Astrocyte (in vitro differentiated cells and primary cell): ENCODE measurements around the gene ZCWPW1. TPM values are rescaled to one million over a fixed set of nuclear protein-coding genes. Genes with fewer than 3 reads are reported as not detected.
A peak's percentile ranks its signal among the peaks of the same experiment; 100 is the strongest.
"Not testable (repeated sequence)": the region's sequence is repeated elsewhere in the genome, so short reads cannot be mapped to it uniquely, and the experiment has no call there.

ENCODE experiments used
- DNase-seq: peaks from one replicate; pipeline ENCODE4 v3.0.0-alpha.2; 2010; ENCODE audit warnings: low read depth
- FAIRE-seq: peaks from 2 replicates; lab custom pipeline; 2011; peaks lifted over from hg19 to GRCh38; lab: Jason Lieb, UNC
- H2AFZ ChIP-seq: 2 replicates; pipeline ENCODE4 v1.6.0; 2012; ENCODE audit warnings: low read depth, low read length, inconsistent platforms
- H3K27ac ChIP-seq: 2 replicates; pipeline ENCODE4 v1.5.1; 2011; ENCODE audit warnings: low read depth, low read length, inconsistent platforms
- H3K27me3 ChIP-seq: 2 replicates; pipeline ENCODE4 v1.6.0; 2011; ENCODE audit warnings: low read length, inconsistent platforms; ENCODE audit not compliant: insufficient read depth
- H3K36me3 ChIP-seq: 2 replicates; pipeline ENCODE4 v1.5.1; 2011; ENCODE audit warnings: low read length, inconsistent platforms; ENCODE audit not compliant: insufficient read depth
- H3K4me1 ChIP-seq: 2 replicates; pipeline ENCODE4 v1.5.1; 2011; ENCODE audit warnings: low read length, inconsistent platforms; ENCODE audit not compliant: insufficient read depth
- H3K4me2 ChIP-seq: 2 replicates; pipeline ENCODE4 v1.6.0; 2012; ENCODE audit warnings: low read length, inconsistent platforms
- H3K4me3 ChIP-seq: 2 replicates; pipeline ENCODE4 v1.5.1; 2011; ENCODE audit warnings: low read depth, mild to moderate bottlenecking, low read length, inconsistent platforms; ENCODE audit not compliant: insufficient read depth
- H3K79me2 ChIP-seq: 2 replicates; pipeline ENCODE4 v1.6.0; 2012; ENCODE audit warnings: mild to moderate bottlenecking, low read length, inconsistent platforms; ENCODE audit not compliant: insufficient read depth
- H3K9ac ChIP-seq: 2 replicates; pipeline ENCODE4 v1.6.0; 2012; ENCODE audit warnings: mild to moderate bottlenecking, low read length, inconsistent platforms
- H3K9me3 ChIP-seq: 2 replicates; pipeline ENCODE4 v1.5.1; 2012; ENCODE audit warnings: low read depth, mild to moderate bottlenecking, low read length, inconsistent platforms; ENCODE audit not compliant: insufficient read depth
- H4K20me1 ChIP-seq: 2 replicates; pipeline ENCODE4 v1.6.0; 2012; ENCODE audit warnings: low read length, inconsistent platforms; ENCODE audit not compliant: insufficient read depth
- H3K27ac Mint-ChIP-seq: one replicate; pipeline ENCODE4 v1.8.0; 2021; ENCODE audit warnings: mild to moderate bottlenecking, mixed read lengths; ENCODE audit not compliant: unreplicated experiment
- H3K27me3 Mint-ChIP-seq: one replicate; pipeline ENCODE4 v1.8.0; 2021; ENCODE audit warnings: low read depth, mixed read lengths; ENCODE audit not compliant: unreplicated experiment
- H3K36me3 Mint-ChIP-seq: one replicate; pipeline ENCODE4 v1.8.0; 2021; ENCODE audit warnings: low read depth, mixed read lengths; ENCODE audit not compliant: unreplicated experiment
- H3K4me1 Mint-ChIP-seq: one replicate; pipeline ENCODE4 v1.8.0; 2021; ENCODE audit warnings: low read depth, mixed read lengths; ENCODE audit not compliant: unreplicated experiment
- H3K4me3 Mint-ChIP-seq: one replicate; pipeline ENCODE4 v1.8.0; 2021; ENCODE audit warnings: mild to moderate bottlenecking, moderate library complexity, mixed read lengths; ENCODE audit not compliant: unreplicated experiment
- H3K9me3 Mint-ChIP-seq: one replicate; pipeline ENCODE4 v1.8.0; 2021; ENCODE audit warnings: mild to moderate bottlenecking, mixed read lengths; ENCODE audit not compliant: unreplicated experiment
- CTCF ChIP-seq: IDR thresholded peaks from 2 replicates; pipeline ENCODE4 v1.5.1; 2011; ENCODE audit warnings: low read depth, mild to moderate bottlenecking, inconsistent platforms, low read length, moderate library complexity; ENCODE audit not compliant: insufficient read depth
- EZH2 ChIP-seq: IDR thresholded peaks from 2 replicates; pipeline ENCODE4 v1.6.1; 2012; ENCODE audit warnings: mild to moderate bottlenecking, low read length, inconsistent platforms; ENCODE audit not compliant: insufficient read depth
- total RNA-seq: library from RNA; stranded (reverse); gene quantifications from 2 replicates; pipeline ENCODE4 v1.2.1, GENCODE V29; 2021

Gene ZCWPW1
- total RNA-seq, 1 donor from 2014 or later: 2.6 TPM

GRCh38 chr7:100443096-100443840 is 14.8 kb upstream of the ZCWPW1 start:
- H3K27ac ChIP-seq: no peak overlapping the region
- no peak for DNase-seq
- peaks cover 10% of the 10 kb centered on the region for H3K4me1 Mint-ChIP-seq
- TF ChIP-seq CTCF: no peak
- TF ChIP-seq EZH2: no peak
- no peak overlapping the region for H3K4me3 ChIP-seq
- no peak for FAIRE-seq
- peaks cover 17% of the 10 kb centered on the region for H3K4me1 ChIP-seq
- H3K27me3 Mint-ChIP-seq: no peaks in the 10 kb centered on the region
- H3K4me2 ChIP-seq: no peak overlapping the region
- peak overlapping the region; percentile 34 for H3K27ac Mint-ChIP-seq
- H3K36me3 ChIP-seq: no peaks in the 10 kb centered on the region
- H3K4me3 Mint-ChIP-seq: no peak overlapping the region
- no peaks in the 10 kb centered on the region for H3K9me3 ChIP-seq
- no peaks in the 10 kb centered on the region for H3K36me3 Mint-ChIP-seq
- H3K9ac ChIP-seq: no peak overlapping the region
- no peaks in the 10 kb centered on the region for H3K79me2 ChIP-seq
- H2AFZ ChIP-seq: no peak overlapping the region
- no peaks in the 10 kb centered on the region for H4K20me1 ChIP-seq
- H3K27me3 ChIP-seq: no peaks in the 10 kb centered on the region
- H3K9me3 Mint-ChIP-seq: no peaks in the 10 kb centered on the region

GRCh38 chr7:100441641-100442535 is 13.4 kb upstream of the ZCWPW1 start:
- DNase-seq: no peak
- H3K27me3 Mint-ChIP-seq: no peaks in the 10 kb centered on the region
- no peak overlapping the region for H3K27ac ChIP-seq

GRCh38 chr7:100439244-100439643 is 10.7 kb upstream of the ZCWPW1 start:
- not testable (repeated sequence) for H3K9me3 ChIP-seq, H3K27ac Mint-ChIP-seq, FAIRE-seq, DNase-seq, H3K27me3 ChIP-seq, H3K4me3 ChIP-seq, H2AFZ ChIP-seq, H3K27me3 Mint-ChIP-seq, H3K36me3 Mint-ChIP-seq, H3K4me3 Mint-ChIP-seq, H3K4me2 ChIP-seq, H3K4me1 Mint-ChIP-seq, H3K36me3 ChIP-seq, H3K9me3 Mint-ChIP-seq
- peaks cover 19% of the 10 kb centered on the region for H3K79me2 ChIP-seq
- peaks cover 11% of the 10 kb centered on the region for H4K20me1 ChIP-seq
- peak overlapping the region; percentile 19 for H3K9ac ChIP-seq
- H3K4me1 ChIP-seq: peaks cover 14% of the 10 kb centered on the region
- H3K27ac ChIP-seq: peak overlapping the region; percentile 65

More at GRCh38 chr7:100441641-100442535, 13.4 kb upstream of the ZCWPW1 start:
- Histone ChIP-seq H3K9me3 (no peaks in the 10 kb centered on the region), H3K4me3 (no peak overlapping the region), H4K20me1 (no peaks in the 10 kb centered on the region), H2AFZ (no peak overlapping the region), H3K4me1 (peaks cover 17% of the 10 kb centered on the region), H3K4me2 (no peak overlapping the region), H3K27me3 (no peaks in the 10 kb centered on the region), H3K79me2 (no peaks in the 10 kb centered on the region), H3K9ac (no peak overlapping the region), H3K36me3 (no peaks in the 10 kb centered on the region)
- no peak for TF ChIP-seq CTCF
- no peak for TF ChIP-seq EZH2
- Mint-ChIP-seq H3K36me3 (no peaks in the 10 kb centered on the region), H3K4me1 (peaks cover 10% of the 10 kb centered on the region), H3K27ac (no peak overlapping the region), H3K4me3 (no peak overlapping the region), H3K9me3 (no peaks in the 10 kb centered on the region)
- FAIRE-seq: no peak

- DNase-seq, H3K27ac ChIP-seq: not testable (repeated sequence)
- peaks cover 11% of the 10 kb centered on the region for H3K36me3 ChIP-seq
Observed at GRCh38 chr7:100438731-100439130, 10.2 kb upstream of the ZCWPW1 start.

More at GRCh38 chr7:100438731-100439130, 10.2 kb upstream of the ZCWPW1 start:
- not testable (repeated sequence) for H3K27me3 Mint-ChIP-seq, H3K9ac ChIP-seq, H2AFZ ChIP-seq, H3K36me3 Mint-ChIP-seq, H3K4me3 Mint-ChIP-seq, H3K9me3 ChIP-seq, H3K27me3 ChIP-seq, H3K4me1 ChIP-seq, H3K4me3 ChIP-seq, H3K4me1 Mint-ChIP-seq, H3K4me2 ChIP-seq, FAIRE-seq, H3K27ac Mint-ChIP-seq, H3K9me3 Mint-ChIP-seq
- Histone ChIP-seq H3K79me2 (peaks cover 24% of the 10 kb centered on the region), H4K20me1 (peaks cover 16% of the 10 kb centered on the region)
